Suppressor macrophage (primary cell): Measurements from ENCODE around the gene SPTBN1.
"Not testable (repeated sequence)": the region's sequence is repeated elsewhere in the genome, so short reads cannot be mapped to it uniquely, and the experiment has no call there.

Source experiments
- DNase-seq, 4 experiments: peaks; one replicate each; pipeline ENCODE4 v3.0.0-alpha.2; 2020 to 2022

Gene SPTBN1

GRCh38 chr2:54676656-54677055 lies 220.5 kb downstream of the SPTBN1 start:
- DNase-seq, result no peak

GRCh38 chr2:54677476-54678265 lies 221.5 kb downstream of the SPTBN1 start:
- no peak for DNase-seq

- DNase-seq, result no peak
These were observed 222.6 kb downstream of the SPTBN1 start for GRCh38 chr2:54678719-54679118.

GRCh38 chr2:54680397-54681041 lies 224.4 kb downstream of the SPTBN1 start:
- no peak for DNase-seq

- DNase-seq, result peak; percentile 17 to 50 (median 46)
These were observed 225.3 kb downstream of the SPTBN1 start for GRCh38 chr2:54681416-54681815.

- DNase-seq, result no peak
These were observed 227.5 kb downstream of the SPTBN1 start for GRCh38 chr2:54683596-54683995.

- DNase-seq, result no peak
These were observed 229.2 kb downstream of the SPTBN1 start for GRCh38 chr2:54685263-54685775.

- DNase-seq, result no peak
These were observed 231.5 kb downstream of the SPTBN1 start for GRCh38 chr2:54687595-54688152.

- DNase-seq, result no peak
These were observed 235.5 kb downstream of the SPTBN1 start for GRCh38 chr2:54691445-54692135.

- no peak for DNase-seq
These were observed 236.4 kb downstream of the SPTBN1 start for GRCh38 chr2:54692556-54692955.

GRCh38 chr2:54695378-54695777 lies 239.3 kb downstream of the SPTBN1 start:
- DNase-seq, result peak in 1 of 4 experiments; percentile 6

- DNase-seq, result no peak
These were observed 241.8 kb downstream of the SPTBN1 start for GRCh38 chr2:54697934-54698333.

- DNase-seq, result not testable (repeated sequence)
These were observed 242.8 kb downstream of the SPTBN1 start for GRCh38 chr2:54698926-54699325.

- DNase-seq, result no peak
These were observed 243.5 kb downstream of the SPTBN1 start for GRCh38 chr2:54699665-54700064.

- no peak for DNase-seq
These were observed 244.9 kb downstream of the SPTBN1 start for GRCh38 chr2:54701029-54701428.

GRCh38 chr2:54704238-54704637 lies 248.1 kb downstream of the SPTBN1 start:
- DNase-seq, result no peak

- peak; percentile 44 to 85 (median 66) for DNase-seq
These were observed 248.8 kb downstream of the SPTBN1 start for GRCh38 chr2:54704688-54705605.

GRCh38 chr2:54706622-54707021 lies 250.5 kb downstream of the SPTBN1 start:
- DNase-seq, result no peak

GRCh38 chr2:54708584-54709335 lies 252.6 kb downstream of the SPTBN1 start:
- DNase-seq, result peak in 3 of 4 experiments; percentile 16 to 48 (median 47)

- peak in 3 of 4 experiments; percentile 20 to 51 (median 47) for DNase-seq
These were observed 253.2 kb downstream of the SPTBN1 start for GRCh38 chr2:54709336-54709809.

- no peak for DNase-seq
These were observed 254.1 kb downstream of the SPTBN1 start for GRCh38 chr2:54710216-54710615.
